Activated T-cell treated with anti-CD3 and anti-CD28 coated beads for 1 hour (primary cell): ENCODE data around the gene EPB41L1.
"Not testable (repeated sequence)": the region's sequence is repeated elsewhere in the genome, so short reads cannot be mapped to it uniquely, and the experiment has no call there.

Experiments used
- DNase-seq: peaks from one replicate; pipeline ENCODE4 v3.0.0-alpha.2; 2020; ENCODE audit warnings: low read depth

The EPB41L1 gene

GRCh38 chr20:36126836-36127527, 27.6 kb upstream of the EPB41L1 start:
- no peak for DNase-seq

- no peak for DNase-seq
Observed at GRCh38 chr20:36128463-36129159, 25.9 kb upstream of the EPB41L1 start.

DNA sequence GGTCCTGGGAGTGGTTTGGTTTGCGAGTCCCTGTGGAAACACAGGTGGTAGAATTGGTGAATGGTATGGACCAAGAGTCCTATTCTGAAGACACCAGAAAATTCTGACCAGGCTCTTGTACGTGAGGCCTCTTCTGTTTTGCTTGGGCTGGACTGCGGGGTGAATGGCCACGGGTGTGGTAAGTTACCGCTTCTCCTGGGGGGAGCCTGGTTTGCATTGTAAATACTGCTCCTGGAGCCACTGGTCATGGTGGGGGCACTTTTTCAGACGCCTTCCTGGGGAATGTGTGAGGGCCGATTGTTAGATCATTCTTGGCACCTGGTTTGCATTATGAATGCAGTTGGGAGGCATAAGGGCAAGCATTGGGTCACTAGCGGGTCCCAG, 25.4 kb upstream of the EPB41L1 start:
- no peak for DNase-seq

- DNase-seq = no peak
Observed at GRCh38 chr20:36130390-36130789, 24.1 kb upstream of the EPB41L1 start.

DNA sequence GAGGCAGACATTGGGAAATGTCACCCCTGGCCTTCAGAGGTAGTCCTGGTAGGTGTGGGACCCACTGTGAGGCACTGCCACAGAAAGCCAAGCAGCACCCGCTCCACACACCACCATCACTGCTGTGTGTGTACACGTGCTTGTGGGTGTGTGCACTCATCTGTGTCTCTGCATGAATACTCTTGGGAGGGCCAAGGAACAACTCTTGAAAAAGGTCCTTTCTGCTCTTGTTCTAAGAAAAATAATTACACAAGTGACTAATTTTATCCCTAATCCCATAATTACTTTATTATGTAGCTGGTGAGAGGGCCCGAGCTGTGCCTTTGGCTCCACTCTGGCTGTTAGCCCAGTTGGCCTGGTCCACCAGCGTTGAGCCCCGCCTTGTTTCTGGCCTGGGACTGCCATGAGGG, 21.7 kb upstream of the EPB41L1 start:
- no peak for DNase-seq

GRCh38 chr20:36133821-36134220, 20.7 kb upstream of the EPB41L1 start:
- DNase-seq = no peak

DNA sequence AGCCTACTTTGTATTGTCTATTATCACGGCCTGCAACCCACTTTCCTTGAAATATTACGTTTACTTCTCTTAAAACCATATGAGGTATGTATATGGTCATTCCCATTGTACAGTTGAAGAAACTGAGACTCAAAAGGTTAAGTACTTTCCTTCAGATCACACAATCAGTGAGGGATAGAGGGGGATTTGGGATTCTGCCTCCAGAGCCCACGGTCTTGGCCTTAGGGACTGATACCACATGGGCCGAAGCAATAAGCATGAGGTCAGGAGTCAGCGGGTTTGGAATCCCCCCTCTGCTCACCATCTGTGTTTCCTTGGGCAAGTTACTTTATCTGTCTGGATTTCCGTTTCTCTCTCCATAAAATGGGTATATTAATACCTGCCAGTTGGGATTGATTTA, 19.4 kb upstream of the EPB41L1 start:
- DNase-seq = no peak

DNA sequence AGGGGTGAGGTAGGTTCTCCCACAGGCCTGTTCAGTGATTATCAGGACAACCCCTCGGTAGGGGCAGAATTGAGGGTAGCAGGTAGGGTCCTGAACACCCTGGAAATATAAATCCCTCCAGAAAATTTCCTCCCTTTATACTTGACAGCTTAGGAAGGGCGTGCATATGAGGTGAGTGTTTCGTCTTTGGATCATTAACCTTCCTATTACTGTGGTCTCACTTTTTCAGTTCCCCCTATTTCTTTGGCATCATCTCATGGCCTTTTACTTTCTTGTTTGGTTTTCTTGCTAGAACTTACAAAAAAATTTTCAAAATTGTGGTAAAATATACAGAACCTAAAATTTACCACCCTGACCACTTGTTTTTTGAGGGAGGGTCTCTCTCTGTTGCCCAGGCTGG, 18.7 kb upstream of the EPB41L1 start:
- no peak for DNase-seq

DNA sequence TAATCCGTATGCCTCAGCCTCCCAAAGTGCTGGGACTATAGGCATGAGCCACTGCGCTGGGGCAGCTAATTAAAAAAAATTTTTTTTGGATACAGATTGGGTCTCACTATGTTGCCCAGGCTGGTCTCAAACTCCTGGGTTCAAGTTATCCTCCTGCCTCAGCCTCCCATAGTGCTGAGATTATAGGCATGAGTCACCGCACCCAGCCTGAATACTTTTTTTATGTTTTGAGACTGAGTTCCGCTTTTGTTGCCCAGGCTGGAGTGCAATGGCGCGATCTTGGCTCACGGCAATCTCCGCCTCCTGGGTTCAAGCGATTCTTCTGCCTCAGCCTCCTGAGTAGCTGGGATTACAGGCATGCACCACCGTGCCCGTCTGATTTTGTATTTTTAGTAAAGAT, 17.2 kb upstream of the EPB41L1 start:
- not testable (repeated sequence) for DNase-seq

- no peak for DNase-seq
Observed at GRCh38 chr20:36141310-36141709, 13.2 kb upstream of the EPB41L1 start.

DNA sequence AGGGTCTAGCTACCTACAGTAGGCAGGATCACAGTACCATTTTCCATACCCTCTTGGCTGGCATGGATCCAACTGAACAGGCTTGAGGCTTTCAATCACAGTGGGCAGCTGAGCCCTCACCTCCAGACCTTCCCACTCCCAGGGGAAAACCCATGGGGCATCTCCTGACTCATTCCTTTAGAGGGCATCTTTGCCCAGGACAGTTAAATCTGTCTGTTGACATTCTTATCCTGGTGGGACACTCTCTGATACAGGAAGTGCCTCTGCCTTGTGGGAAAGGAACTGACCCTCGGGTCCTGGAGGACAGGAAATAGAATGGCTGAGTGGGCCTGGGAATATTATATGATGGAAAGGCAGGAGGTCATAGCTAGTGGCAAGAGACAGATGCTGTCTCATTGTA, 10.2 kb upstream of the EPB41L1 start:
- no peak for DNase-seq

DNA sequence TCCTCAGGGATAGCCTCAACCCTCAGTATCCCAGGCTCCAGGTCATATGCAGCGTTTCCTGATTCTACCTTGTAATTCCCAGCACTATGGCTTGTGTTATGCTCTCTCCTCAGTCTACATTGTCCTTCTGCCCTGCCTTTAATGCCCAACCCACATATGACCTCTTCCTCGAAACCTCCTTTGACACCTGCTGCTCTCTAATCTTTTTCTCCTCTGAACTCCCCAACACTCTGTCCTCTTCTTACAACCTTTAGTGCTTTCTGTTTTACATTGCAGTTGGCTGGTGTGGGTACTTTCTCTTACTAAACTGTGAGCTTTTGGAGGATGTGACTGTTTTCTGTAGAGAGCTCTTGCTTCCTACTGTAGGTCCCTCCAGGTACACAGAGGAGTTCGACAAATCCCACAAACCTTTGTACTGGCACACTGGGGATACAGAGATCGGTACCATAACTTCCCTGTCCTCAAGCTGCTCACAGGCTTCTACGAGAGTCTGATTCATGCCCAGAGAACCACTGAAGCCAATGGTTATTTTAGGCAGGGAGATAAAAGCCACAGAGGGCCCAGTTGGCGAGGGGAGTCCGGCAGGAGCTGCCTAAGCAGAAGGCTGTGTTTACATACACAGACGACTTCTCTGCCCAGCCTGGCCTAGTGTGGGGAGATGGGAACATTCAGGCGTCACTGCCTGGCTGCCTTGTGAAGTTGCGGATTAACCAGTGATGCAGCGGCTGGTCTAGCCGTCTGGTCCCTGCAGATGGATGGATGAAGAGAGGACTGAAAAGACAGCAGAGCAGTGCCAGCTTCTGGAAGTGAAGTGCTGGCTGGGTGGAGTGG, 8.4 kb upstream of the EPB41L1 start:
- no peak for DNase-seq

GRCh38 chr20:36147690-36148089, 6.8 kb upstream of the EPB41L1 start:
- DNase-seq = no peak

DNA sequence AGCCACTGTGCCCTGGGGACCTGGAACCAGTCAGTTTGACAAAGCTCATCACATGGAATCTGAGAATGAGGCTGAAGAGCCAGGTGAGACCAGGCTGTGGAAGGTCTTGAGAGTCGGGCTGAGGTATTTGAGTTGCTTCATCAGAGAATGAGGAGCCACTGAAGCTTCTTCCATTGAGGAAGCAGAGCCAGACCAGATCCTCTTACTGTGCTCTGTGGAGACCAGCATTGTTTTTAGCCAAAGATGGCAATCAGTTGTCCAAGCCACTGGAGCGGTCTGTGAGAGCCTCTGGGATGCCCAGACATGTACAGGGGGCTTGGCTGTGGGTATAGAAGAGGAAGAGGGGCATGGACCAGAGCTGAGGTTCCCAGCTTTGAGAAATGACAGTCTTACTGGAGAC, 6.1 kb upstream of the EPB41L1 start:
- DNase-seq = no peak

- DNase-seq = no peak
Observed at GRCh38 chr20:36149012-36149411, 5.5 kb upstream of the EPB41L1 start.

GRCh38 chr20:36149469-36149868, 5.1 kb upstream of the EPB41L1 start:
- no peak for DNase-seq

DNA sequence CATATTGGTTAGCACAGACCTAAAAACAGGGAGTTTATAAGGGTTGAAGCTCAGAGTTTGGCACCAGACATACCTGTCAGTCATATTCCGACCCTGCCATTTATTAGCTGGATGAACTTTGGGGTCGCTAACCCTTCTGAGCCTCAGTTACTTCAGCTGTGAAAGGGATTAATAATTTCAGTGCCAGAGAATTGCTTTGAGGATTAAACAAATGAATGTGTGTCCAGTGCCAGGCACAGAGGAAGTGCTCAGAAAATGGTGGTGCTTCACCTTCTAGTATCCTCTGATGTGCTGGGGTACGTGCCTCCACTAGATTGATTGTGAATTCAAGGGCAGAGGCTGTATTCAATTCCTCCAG, 4.1 kb upstream of the EPB41L1 start:
- no peak for DNase-seq

GRCh38 chr20:36150847-36151539, 3.5 kb upstream of the EPB41L1 start:
- DNase-seq = no peak

DNA sequence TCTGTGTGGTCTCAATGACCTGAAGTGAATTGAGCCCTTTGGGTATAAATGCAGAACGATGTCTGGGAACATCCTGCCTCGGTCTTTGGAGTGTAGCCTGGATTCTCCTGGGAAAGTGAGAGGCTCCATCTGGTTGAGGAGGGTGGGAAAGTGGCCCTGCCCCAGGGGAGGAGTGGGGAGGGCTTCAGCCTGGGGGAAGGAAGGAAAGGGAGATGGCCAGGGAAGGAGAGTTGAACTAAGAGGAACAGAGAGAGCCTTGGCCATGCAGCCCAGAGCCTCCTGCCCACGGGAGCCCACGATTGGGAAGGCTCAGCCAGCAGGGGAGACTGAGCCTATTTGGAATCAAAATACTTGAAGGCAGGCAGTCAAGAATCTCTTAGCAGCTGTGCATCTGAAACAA, 2.3 kb upstream of the EPB41L1 start:
- DNase-seq = no peak

DNA sequence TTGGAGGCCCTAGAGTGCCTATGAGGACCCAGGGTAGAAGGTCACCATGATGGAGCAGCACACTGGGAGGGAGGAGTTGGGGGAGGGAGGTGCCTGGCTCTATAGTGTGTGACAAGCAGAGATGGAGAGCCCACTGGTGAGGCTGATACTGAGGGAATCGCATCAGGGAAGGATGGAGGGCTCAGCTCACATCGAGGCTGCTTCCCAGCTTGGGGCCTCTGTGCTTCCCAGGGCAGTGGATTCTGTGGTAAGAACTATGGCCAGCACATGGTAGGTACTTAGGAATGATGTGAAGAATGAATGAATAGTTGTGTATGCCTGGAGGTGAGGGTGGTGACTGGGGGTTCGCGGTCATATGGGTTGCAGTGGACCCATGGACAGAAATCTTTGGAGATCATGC, 1.3 kb upstream of the EPB41L1 start:
- no peak for DNase-seq

DNA sequence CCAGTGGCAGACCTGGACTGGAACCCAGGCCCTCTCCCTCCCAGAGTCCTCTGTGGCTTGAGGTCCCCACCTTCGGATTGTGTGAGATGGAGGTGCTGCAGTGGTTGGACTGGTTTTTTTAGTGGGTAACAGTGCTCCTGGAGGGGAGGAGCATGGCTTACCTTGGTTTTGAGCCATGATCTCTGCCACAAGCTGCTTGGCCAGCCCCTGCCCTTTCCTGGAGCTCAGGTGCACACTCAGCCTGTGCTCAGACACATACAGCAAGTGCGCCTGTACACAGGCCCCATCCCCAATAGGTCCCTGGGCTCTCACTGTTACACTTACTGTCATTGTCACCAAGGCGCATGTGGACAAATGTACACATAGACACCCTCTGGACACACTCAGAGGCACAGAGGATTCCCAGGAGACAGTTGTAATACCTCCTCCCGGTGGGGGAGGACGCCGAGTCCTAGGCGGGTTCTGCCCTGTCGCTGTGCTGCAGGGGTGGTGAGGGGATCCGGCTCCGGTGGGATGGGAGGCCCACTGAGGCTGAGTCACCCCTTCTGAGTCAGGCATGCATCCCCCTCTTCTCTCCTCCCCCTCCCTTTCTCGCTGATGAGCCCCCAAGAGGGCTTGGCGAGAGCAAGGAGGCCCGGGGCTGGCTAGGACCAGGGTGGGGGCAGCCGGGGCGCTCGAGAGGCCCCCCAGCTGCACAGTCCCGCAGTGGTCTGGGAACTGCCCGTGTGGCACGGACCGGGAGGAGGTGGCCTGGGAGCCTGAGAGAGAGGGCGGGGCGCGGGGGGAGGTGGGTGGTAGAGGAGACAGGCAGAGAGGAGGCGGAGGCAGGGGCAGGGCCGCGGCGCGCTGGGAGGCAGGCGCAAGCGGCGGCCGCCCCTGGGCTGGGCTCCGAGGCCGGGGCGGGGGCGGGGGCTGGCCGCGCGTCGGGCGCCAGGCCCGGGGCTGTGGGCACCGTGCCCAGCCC, 522 bp upstream of the EPB41L1 start:
- peak; percentile 11 for DNase-seq

DNA sequence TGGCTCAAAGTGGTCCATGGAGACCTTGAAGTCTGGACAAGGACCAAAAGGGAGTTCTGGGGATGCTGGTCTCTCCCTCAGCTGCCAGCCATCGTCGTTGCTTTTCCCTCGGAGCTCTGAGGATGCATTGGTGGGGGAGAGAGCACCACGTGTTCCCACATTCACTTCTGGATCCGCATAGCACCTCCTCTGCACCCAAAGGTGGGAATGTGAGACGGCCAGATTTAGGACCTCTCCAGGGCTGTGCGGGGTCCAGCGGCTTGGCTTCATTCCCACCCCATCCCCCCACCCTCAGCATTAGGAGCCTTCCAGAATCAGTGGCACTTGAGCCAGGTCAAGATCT, 1.1 kb downstream of the EPB41L1 start:
- DNase-seq = no peak
